ENCODE results near the gene MYF6.

Gene MYF6

DNA sequence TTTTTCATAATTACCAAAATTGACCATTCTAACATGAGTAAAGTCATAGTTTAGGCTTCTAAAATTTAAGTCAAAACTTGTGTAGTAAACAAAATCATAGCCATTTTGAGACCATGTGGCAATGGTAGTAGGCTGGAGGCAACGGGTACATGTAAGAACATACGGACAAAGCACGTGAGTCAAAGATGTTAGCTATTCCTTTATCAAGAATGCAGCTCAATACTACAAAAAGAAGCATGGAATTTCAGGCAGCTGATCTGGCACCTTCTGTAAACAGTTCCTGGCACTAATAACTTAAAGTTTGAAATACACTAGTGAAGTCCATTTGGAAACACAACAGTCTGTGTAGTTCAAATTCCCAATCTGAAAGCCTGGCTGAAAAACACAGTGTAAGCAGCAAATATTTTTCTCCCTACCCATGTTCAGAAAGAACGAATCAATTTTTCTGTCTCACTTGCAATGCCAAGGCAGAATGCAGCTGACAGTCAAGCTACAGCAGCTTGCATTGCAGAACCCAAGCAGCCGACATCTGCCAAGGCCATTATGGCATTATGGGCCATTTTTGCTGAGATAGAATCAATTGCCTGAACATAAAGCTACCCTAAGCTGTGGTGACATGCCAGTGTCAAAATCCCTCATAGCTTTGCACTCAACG lies 38.5 kb downstream of the MYF6 start:
- Mint-ChIP-seq H3K4me3 (no peak overlapping the region), H3K9me3 (peaks cover 44% of the 10 kb centered on the region), H3K36me3 (ENCODE audit: insufficient read depth) (peaks cover 1% of the 10 kb centered on the region), H3K27me3 (no peaks in the 10 kb centered on the region), H3K27ac (ENCODE audit: low read depth) (no peak overlapping the region), H3K4me1 (no peaks in the 10 kb centered on the region)
- DNase-seq (ENCODE audit: low spot score in 2 of 2) (no peak), ATAC-seq (replicated peaks; ENCODE audit: extremely low read depth, poor library complexity, severe bottlenecking) (no peak)

DNA sequence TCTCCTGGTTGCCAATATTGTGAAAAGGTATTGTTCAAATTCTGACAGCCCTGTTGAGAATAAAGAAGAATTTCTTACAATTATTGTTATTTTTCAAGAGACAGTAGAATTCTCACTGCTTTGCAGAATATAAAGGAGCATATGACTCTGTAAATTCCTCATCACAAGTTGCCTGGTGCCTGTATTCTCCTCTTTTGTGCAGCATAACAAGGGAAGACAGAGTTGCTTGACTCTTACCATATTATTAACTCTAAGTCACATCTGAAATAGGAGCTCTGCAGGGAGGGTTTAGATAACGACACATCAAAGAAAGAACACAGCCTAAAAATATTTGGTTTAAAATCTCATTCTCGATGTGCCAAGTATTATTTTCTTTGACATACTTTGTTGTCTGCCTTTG lies 40.4 kb downstream of the MYF6 start:
- no peak for DNase-seq (ENCODE audit: low spot score in 2 of 2)
- Mint-ChIP-seq H3K27ac (ENCODE audit: low read depth) (no peak overlapping the region), H3K4me3 (no peak overlapping the region), H3K9me3 (peaks cover 42% of the 10 kb centered on the region), H3K36me3 (ENCODE audit: insufficient read depth) (peaks cover 4% of the 10 kb centered on the region), H3K4me1 (no peaks in the 10 kb centered on the region), H3K27me3 (no peaks in the 10 kb centered on the region)
- ATAC-seq (replicated peaks; ENCODE audit: extremely low read depth, poor library complexity, severe bottlenecking) = no peak

GRCh38 chr12:80749456-80749855 lies 42.0 kb downstream of the MYF6 start:
- ATAC-seq (replicated peaks; ENCODE audit: extremely low read depth, poor library complexity, severe bottlenecking) (no peak), DNase-seq (ENCODE audit: low spot score in 2 of 2) (no peak)
- no peak overlapping the region for H3K27ac Mint-ChIP-seq (ENCODE audit: low read depth)
- H3K4me3 Mint-ChIP-seq = no peak overlapping the region
- H3K9me3 Mint-ChIP-seq = peaks cover 30% of the 10 kb centered on the region
- H3K27me3 Mint-ChIP-seq = no peaks in the 10 kb centered on the region
- peaks cover 4% of the 10 kb centered on the region for H3K36me3 Mint-ChIP-seq (ENCODE audit: insufficient read depth)
- no peaks in the 10 kb centered on the region for H3K4me1 Mint-ChIP-seq

GRCh38 chr12:80752464-80752863 lies 45.0 kb downstream of the MYF6 start:
- no peak overlapping the region for H3K27ac Mint-ChIP-seq (ENCODE audit: low read depth)
- DNase-seq (ENCODE audit: low spot score in 2 of 2) (no peak), ATAC-seq (replicated peaks; ENCODE audit: extremely low read depth, poor library complexity, severe bottlenecking) (no peak)
- no peaks in the 10 kb centered on the region for H3K4me1 Mint-ChIP-seq
- peaks cover 4% of the 10 kb centered on the region for H3K36me3 Mint-ChIP-seq (ENCODE audit: insufficient read depth)
- peaks cover 33% of the 10 kb centered on the region for H3K9me3 Mint-ChIP-seq
- H3K27me3 Mint-ChIP-seq = no peaks in the 10 kb centered on the region
- H3K4me3 Mint-ChIP-seq = no peak overlapping the region

- Mint-ChIP-seq H3K4me3 (no peak overlapping the region), H3K27me3 (no peaks in the 10 kb centered on the region), H3K4me1 (no peaks in the 10 kb centered on the region), H3K27ac (ENCODE audit: low read depth) (no peak overlapping the region), H3K9me3 (peaks cover 33% of the 10 kb centered on the region), H3K36me3 (ENCODE audit: insufficient read depth) (peaks cover 4% of the 10 kb centered on the region)
- no peak for DNase-seq (ENCODE audit: low spot score in 2 of 2)
- ATAC-seq (replicated peaks; ENCODE audit: extremely low read depth, poor library complexity, severe bottlenecking) = no peak
Measured at GRCh38 chr12:80754274-80754673, 46.8 kb downstream of the MYF6 start.

DNA sequence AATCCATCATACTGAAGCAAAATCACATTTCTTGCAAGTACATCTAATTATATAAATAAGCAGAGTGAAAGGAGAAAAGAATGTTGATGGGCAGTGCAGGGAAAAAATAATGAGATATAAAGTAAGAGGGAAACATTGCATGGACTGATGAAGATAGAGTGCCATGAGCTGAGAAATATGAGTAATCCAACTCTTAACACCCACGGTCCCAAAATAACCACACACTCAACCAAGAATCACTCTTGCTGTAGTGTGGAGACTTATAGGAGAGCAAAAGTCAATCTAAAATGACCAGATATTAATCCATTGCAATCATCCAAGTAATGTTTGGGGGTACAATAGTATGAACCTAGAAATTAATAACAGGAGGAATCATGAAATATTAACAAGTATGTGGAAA lies 49.4 kb downstream of the MYF6 start:
- DNase-seq (ENCODE audit: low spot score in 2 of 2) (no peak), ATAC-seq (replicated peaks; ENCODE audit: extremely low read depth, poor library complexity, severe bottlenecking) (no peak)
- Mint-ChIP-seq H3K36me3 (ENCODE audit: insufficient read depth) (no peaks in the 10 kb centered on the region), H3K27ac (ENCODE audit: low read depth) (no peak overlapping the region), H3K9me3 (peaks cover 35% of the 10 kb centered on the region), H3K27me3 (no peaks in the 10 kb centered on the region), H3K4me1 (no peaks in the 10 kb centered on the region), H3K4me3 (no peak overlapping the region)
